Measurements from ENCODE around the gene ARHGEF17.

GRCh38 chr11:73409431-73409830 is 101.4 kb downstream of the ARHGEF17 start:
- TF ChIP-seq CTCF (conservative IDR thresholded peaks at IDR 0.05) (no peak), ZFX (IDR thresholded peaks at IDR 0.05) (no peak)

Measured in C4-2B (cell line).